GM19099 (cell line): Measurements from ENCODE around the gene NAV3.

ENCODE experiments used
- POLR2A ChIP-seq: IDR thresholded peaks from 3 replicates; pipeline ENCODE4 v1.6.1; 2011; ENCODE audit warnings: low read depth; ENCODE audit not compliant: insufficient read length; ENCODE audit errors: extremely low read depth

Gene NAV3

GRCh38 chr12:78155546-78155945 is 324.9 kb downstream of the NAV3 start:
- TF ChIP-seq POLR2A, result no peak

DNA sequence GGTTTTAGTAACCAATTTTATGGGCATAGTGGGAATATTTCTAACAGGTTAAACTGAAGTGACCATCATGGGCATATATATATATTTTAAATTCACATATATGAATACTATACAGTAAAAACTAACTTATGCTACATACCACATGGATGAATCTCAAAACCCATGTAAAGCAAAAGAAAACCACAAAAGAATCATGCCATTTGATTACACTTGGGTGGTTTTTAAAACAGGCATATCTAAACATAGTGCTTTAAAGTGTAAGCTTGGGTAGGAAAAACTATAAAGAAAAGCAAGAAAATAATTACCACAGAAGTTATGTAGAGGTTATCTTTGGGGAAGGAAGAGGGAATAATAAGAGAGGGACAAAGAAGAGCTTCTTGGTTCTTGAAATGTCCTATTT is 326.1 kb downstream of the NAV3 start:
- TF ChIP-seq POLR2A, result no peak

DNA sequence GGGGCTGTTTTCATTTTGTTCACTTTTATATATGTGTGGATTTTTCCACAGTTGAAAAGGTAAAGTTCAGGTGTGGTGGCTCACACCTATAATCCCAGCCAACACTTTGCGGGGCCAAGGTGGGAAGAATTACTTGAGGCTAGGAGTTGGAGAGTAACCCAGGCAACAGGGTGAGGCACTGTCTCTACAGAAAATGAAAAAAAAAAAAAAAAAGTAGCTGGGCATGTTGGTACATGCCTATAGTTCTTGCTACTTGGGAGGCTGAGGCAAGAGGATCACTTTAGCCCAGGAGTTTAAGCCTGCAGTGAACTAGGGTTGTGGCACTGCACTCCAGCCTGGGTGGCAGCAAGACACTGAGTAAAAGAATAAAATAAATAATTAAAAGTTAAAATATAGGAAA is 326.5 kb downstream of the NAV3 start:
- TF ChIP-seq POLR2A, result no peak

DNA sequence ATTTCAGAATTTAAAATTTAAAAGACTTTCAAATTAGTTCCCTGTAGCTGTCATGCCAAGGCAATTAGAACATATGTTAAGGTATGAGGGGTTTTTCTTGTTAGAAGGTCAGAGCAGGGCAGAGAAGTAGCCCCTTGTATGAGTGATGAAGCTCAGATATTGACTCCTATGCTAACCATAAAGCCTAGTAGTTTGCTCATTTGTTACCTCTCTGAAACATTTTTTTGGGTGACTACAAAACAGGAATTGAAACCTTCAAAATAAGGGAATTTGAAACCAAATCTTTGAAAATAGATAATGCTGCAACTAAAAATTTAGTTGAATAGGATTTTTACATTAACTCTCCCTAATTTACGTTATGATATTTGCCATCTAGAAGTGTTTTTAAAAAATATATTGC is 333.5 kb downstream of the NAV3 start:
- TF ChIP-seq POLR2A, result no peak

- TF ChIP-seq POLR2A, result no peak
Measured at GRCh38 chr12:78167510-78167909, 336.8 kb downstream of the NAV3 start.

DNA sequence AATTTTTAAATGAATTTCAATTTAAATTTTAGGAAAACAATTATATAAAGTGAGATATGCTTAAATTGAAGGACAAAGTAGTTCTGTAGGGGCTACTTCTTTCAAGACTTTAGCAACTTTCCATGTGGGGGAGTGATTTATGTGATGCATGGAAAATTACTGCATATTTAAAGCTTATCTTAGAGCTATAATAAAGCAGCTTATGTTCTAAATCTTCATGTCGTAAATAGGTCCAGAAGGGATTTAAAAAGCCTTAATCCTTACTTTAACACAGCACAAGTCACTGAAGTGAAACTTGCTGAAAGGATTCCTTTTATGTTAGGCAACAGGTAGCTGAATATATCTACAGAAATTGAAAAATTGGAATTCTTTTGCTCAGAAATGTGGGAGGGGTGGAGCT is 340.4 kb downstream of the NAV3 start:
- no peak for TF ChIP-seq POLR2A

DNA sequence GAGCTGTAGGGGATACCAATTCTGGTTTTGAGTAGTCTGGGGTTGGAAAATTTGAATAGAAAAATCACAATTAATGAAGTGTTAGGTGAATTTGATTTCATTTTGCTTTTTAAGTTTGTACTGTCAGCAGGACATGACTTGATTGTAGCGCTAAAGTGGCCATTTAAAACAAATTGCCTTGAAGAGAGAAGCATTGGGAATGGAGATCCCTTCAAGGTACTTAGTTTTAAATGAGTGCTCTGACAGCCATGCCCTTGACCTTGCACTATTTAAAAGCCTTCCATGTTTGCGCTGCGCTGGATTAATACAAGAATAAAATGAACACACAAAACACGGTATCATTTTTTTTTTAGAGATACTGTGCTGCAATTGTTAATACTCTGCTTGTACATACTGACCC is 345.9 kb downstream of the NAV3 start:
- no peak for TF ChIP-seq POLR2A

DNA sequence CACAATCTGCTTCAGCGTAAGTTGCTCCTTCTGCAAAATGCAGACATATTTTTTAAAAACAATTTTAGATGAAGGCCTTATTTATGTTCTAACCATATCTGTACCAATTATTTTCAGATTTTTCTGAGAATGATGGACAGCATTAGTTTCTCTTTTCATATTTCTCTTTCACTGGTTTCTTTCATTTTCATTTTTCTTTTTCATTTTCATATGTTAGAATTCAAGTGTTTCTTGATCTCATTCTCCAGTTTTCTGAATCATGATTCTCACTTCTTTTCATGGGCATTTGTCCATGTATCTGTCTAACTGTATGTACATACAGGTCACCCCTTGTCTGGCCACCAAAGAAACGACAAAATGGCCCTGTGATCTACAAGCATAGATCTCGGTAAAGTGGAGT is 346.6 kb downstream of the NAV3 start:
- no peak for TF ChIP-seq POLR2A

GRCh38 chr12:78179346-78179745 is 348.7 kb downstream of the NAV3 start:
- TF ChIP-seq POLR2A, result no peak

GRCh38 chr12:78181544-78182162 is 351.0 kb downstream of the NAV3 start:
- TF ChIP-seq POLR2A, result no peak

- TF ChIP-seq POLR2A, result no peak
Measured at GRCh38 chr12:78183824-78184223, 353.1 kb downstream of the NAV3 start.

GRCh38 chr12:78185109-78185508 is 354.4 kb downstream of the NAV3 start:
- TF ChIP-seq POLR2A, result no peak

DNA sequence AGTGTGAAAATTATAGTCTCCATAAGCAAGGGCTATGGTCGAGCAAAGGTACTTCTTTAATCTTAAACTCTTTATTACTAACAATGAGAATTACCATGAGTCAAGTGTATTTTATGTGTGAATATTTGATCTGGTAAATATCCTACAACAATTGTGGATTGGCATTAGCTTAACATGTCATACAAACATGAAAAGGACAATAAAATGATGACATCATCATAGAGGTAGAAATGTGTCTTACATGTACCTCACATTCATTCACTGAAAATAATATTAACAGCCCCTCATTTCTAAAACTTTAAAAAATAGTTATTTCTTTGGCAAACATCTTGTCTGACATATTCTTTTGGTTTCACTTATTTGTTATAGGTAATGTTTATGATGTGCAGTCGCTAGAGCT is 355.0 kb downstream of the NAV3 start:
- no peak for TF ChIP-seq POLR2A

- TF ChIP-seq POLR2A, result no peak
Measured at GRCh38 chr12:78186670-78187069, 356.0 kb downstream of the NAV3 start.

- TF ChIP-seq POLR2A, result no peak
Measured at GRCh38 chr12:78187741-78188140, 357.0 kb downstream of the NAV3 start.

GRCh38 chr12:78189656-78190055 is 359.0 kb downstream of the NAV3 start:
- TF ChIP-seq POLR2A, result no peak

- no peak for TF ChIP-seq POLR2A
Measured at GRCh38 chr12:78191611-78192010, 360.9 kb downstream of the NAV3 start.
